Measurements from ENCODE around the gene EFHB. TPM values are rescaled to one million over a fixed set of nuclear protein-coding genes. Genes with fewer than 3 reads are reported as not detected.

EFHB gene
- total and polyA plus RNA-seq, 2 of the 13 experiments (the other 11 are each of a cell fraction or from before 2014, with no cell fraction given): 0.15 to 0.42 TPM

DNA sequence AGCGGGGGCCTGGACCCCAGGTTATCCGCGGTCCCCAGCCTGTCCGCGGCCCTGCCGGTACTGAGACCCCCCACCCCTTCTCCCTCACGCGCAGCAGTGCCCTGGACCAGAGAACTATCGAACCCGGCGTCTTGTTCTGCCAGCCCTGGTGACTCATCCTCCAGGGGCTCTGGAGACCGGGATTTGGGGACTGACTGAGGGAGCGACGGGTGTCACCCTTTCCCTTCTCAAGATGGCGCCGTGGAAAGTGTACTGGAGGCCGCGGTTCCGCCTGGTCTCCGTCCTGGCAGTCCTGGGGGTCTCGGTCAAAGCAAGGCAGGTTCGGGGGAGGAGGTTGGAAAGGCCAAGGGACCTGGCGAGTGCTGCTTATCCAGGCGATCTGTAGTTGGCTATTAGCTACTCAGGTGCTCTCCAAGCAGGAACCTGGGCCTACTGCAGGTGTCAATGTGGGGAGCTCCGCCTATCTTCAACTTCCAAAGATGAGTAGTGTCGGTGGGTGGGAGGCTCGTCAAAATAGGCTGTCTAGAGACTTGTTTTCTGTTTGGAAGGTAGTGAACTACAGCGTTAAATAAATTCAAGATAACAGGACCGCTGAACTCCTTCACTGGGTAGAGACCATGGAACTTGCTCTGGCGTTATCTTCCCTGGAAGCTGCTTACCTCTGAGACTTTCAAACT, 13.7 kb upstream of the EFHB start (continued):
- TF ChIP-seq, protein P1, sequence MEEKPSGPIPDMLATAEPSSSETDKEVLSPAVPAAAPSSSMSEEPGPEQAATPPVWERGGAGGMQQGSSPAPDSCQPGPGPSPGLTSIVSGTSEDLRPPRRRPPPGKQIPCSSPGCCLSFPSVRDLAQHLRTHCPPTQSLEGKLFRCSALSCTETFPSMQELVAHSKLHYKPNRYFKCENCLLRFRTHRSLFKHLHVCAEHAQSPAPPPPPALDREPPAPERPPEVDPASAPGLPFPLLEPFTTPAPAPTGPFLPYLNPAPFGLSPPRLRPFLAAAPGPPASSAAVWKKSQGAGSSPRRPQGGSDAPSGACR (CRISPR knock-in tag; IDR thresholded peaks at IDR 0.05): no peak
- TF ChIP-seq STAG1 (CRISPR knock-in tag; IDR thresholded peaks at IDR 0.05): no peak
- TF ChIP-seq, protein P2, sequence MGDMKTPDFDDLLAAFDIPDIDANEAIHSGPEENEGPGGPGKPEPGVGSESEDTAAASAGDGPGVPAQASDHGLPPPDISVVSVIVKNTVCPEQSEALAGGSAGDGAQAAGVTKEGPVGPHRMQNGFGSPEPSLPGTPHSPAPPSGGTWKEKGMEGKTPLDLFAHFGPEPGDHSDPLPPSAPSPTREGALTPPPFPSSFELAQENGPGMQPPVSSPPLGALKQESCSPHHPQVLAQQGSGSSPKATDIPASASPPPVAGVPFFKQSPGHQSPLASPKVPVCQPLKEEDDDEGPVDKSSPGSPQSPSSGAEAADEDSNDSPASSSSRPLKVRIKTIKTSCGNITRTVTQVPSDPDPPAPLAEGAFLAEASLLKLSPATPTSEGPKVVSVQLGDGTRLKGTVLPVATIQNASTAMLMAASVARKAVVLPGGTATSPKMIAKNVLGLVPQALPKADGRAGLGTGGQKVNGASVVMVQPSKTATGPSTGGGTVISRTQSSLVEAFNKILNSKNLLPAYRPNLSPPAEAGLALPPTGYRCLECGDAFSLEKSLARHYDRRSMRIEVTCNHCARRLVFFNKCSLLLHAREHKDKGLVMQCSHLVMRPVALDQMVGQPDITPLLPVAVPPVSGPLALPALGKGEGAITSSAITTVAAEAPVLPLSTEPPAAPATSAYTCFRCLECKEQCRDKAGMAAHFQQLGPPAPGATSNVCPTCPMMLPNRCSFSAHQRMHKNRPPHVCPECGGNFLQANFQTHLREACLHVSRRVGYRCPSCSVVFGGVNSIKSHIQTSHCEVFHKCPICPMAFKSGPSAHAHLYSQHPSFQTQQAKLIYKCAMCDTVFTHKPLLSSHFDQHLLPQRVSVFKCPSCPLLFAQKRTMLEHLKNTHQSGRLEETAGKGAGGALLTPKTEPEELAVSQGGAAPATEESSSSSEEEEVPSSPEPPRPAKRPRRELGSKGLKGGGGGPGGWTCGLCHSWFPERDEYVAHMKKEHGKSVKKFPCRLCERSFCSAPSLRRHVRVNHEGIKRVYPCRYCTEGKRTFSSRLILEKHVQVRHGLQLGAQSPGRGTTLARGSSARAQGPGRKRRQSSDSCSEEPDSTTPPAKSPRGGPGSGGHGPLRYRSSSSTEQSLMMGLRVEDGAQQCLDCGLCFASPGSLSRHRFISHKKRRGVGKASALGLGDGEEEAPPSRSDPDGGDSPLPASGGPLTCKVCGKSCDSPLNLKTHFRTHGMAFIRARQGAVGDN (CRISPR knock-in tag; IDR thresholded peaks at IDR 0.05): peak; percentile 56
- TF ChIP-seq, protein P3, sequence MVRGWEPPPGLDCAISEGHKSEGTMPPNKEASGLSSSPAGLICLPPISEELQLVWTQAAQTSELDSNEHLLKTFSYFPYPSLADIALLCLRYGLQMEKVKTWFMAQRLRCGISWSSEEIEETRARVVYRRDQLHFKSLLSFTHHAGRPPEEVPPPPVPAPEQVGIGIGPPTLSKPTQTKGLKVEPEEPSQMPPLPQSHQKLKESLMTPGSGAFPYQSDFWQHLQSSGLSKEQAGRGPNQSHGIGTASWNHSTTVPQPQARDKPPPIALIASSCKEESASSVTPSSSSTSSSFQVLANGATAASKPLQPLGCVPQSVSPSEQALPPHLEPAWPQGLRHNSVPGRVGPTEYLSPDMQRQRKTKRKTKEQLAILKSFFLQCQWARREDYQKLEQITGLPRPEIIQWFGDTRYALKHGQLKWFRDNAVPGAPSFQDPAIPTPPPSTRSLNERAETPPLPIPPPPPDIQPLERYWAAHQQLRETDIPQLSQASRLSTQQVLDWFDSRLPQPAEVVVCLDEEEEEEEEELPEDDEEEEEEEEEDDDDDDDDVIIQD (CRISPR knock-in tag; IDR thresholded peaks at IDR 0.05; ENCODE audit: low read depth): no peak
- TF ChIP-seq, protein P4, sequence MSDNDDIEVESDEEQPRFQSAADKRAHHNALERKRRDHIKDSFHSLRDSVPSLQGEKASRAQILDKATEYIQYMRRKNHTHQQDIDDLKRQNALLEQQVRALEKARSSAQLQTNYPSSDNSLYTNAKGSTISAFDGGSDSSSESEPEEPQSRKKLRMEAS (IDR thresholded peaks at IDR 0.05): 0 out of 2 replicates have a peak, but pooled peaks have one; percentile 6
- no peak for TF ChIP-seq ZIK1 (CRISPR knock-in tag; IDR thresholded peaks at IDR 0.05; ENCODE audit: borderline replicate concordance, low read depth)
- TF ChIP-seq SRSF4 (IDR thresholded peaks at IDR 0.05; ENCODE audit: low read depth, low read length, poor library complexity, severe bottlenecking): no peak
- TF ChIP-seq, protein P5, sequence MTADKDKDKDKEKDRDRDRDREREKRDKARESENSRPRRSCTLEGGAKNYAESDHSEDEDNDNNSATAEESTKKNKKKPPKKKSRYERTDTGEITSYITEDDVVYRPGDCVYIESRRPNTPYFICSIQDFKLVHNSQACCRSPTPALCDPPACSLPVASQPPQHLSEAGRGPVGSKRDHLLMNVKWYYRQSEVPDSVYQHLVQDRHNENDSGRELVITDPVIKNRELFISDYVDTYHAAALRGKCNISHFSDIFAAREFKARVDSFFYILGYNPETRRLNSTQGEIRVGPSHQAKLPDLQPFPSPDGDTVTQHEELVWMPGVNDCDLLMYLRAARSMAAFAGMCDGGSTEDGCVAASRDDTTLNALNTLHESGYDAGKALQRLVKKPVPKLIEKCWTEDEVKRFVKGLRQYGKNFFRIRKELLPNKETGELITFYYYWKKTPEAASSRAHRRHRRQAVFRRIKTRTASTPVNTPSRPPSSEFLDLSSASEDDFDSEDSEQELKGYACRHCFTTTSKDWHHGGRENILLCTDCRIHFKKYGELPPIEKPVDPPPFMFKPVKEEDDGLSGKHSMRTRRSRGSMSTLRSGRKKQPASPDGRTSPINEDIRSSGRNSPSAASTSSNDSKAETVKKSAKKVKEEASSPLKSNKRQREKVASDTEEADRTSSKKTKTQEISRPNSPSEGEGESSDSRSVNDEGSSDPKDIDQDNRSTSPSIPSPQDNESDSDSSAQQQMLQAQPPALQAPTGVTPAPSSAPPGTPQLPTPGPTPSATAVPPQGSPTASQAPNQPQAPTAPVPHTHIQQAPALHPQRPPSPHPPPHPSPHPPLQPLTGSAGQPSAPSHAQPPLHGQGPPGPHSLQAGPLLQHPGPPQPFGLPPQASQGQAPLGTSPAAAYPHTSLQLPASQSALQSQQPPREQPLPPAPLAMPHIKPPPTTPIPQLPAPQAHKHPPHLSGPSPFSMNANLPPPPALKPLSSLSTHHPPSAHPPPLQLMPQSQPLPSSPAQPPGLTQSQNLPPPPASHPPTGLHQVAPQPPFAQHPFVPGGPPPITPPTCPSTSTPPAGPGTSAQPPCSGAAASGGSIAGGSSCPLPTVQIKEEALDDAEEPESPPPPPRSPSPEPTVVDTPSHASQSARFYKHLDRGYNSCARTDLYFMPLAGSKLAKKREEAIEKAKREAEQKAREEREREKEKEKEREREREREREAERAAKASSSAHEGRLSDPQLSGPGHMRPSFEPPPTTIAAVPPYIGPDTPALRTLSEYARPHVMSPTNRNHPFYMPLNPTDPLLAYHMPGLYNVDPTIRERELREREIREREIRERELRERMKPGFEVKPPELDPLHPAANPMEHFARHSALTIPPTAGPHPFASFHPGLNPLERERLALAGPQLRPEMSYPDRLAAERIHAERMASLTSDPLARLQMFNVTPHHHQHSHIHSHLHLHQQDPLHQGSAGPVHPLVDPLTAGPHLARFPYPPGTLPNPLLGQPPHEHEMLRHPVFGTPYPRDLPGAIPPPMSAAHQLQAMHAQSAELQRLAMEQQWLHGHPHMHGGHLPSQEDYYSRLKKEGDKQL (CRISPR knock-in tag; IDR thresholded peaks at IDR 0.05; ENCODE audit: low read depth): no peak
- TF ChIP-seq ZBTB21 (CRISPR knock-in tag; IDR thresholded peaks at IDR 0.05): no peak
- no peak for TF ChIP-seq ZSCAN29 (CRISPR knock-in tag; conservative IDR thresholded peaks at IDR 0.05)
- TF ChIP-seq, protein P6, sequence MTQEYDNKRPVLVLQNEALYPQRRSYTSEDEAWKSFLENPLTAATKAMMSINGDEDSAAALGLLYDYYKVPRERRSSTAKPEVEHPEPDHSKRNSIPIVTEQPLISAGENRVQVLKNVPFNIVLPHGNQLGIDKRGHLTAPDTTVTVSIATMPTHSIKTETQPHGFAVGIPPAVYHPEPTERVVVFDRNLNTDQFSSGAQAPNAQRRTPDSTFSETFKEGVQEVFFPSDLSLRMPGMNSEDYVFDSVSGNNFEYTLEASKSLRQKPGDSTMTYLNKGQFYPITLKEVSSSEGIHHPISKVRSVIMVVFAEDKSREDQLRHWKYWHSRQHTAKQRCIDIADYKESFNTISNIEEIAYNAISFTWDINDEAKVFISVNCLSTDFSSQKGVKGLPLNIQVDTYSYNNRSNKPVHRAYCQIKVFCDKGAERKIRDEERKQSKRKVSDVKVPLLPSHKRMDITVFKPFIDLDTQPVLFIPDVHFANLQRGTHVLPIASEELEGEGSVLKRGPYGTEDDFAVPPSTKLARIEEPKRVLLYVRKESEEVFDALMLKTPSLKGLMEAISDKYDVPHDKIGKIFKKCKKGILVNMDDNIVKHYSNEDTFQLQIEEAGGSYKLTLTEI (CRISPR knock-in tag; conservative IDR thresholded peaks at IDR 0.05): no peak
- TF ChIP-seq ZFY (CRISPR knock-in tag; IDR thresholded peaks at IDR 0.05): peak; percentile 77
- TF ChIP-seq SNRNP70 (IDR thresholded peaks at IDR 0.05; ENCODE audit: low read depth, low read length): no peak
- no peak for TF ChIP-seq RBM39 (IDR thresholded peaks at IDR 0.05; ENCODE audit: low read depth, low read length, poor library complexity, severe bottlenecking)

Measured in HepG2 (cell line).